ENCODE measurements around the gene RRAS.

Gene RRAS

DNA sequence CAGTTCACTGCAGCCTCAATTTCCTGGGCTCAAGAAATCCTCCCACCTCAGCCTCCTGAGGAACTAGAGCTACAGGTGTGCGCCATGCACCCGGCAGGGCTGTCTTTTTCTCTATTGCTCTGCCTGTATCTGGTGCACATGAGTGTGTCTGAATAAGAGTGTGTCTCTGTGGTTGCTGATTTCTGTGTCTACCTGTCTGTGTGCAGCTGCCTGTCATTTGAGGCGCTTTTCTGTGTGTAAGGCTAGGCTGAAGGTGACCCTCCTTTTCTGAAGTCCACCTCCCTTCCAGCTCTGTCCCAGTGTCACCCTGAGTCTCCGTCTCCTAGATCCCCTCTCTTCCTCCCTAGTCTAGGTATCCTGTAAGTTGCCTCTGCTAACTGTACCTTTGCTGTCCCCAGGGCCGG lies 50.4 kb downstream of the RRAS start:
- DNase-seq: no peak
- Histone ChIP-seq H3K4me3 (ENCODE audit: low read depth, low read length) (no peak overlapping the region), H3K4me1 (peaks cover 5% of the 10 kb centered on the region; the same call in 1 of the 2 replicates), H3K27me3 (no peaks in the 10 kb centered on the region), H3K9me3 (no peaks in the 10 kb centered on the region), H3K36me3 (peaks cover 10% of the 10 kb centered on the region)
- TF ChIP-seq CTCF (IDR thresholded peaks at IDR 0.05; ENCODE audit: low read depth, low read length): no peak

- no peak for DNase-seq
- no peaks in the 10 kb centered on the region for H3K27me3 ChIP-seq
- H3K4me3 ChIP-seq (ENCODE audit: low read depth, low read length): no peak overlapping the region
- no peaks in the 10 kb centered on the region for H3K9me3 ChIP-seq
- H3K36me3 ChIP-seq: peaks cover under 1% of the 10 kb centered on the region; the same call in 1 of the 2 replicates
- H3K4me1 ChIP-seq: peaks cover 5% of the 10 kb centered on the region; the same call in 1 of the 2 replicates
- no peak for TF ChIP-seq CTCF (IDR thresholded peaks at IDR 0.05; ENCODE audit: low read depth, low read length)
Measured at GRCh38 chr19:49588365-49589122, 51.4 kb downstream of the RRAS start.

DNA sequence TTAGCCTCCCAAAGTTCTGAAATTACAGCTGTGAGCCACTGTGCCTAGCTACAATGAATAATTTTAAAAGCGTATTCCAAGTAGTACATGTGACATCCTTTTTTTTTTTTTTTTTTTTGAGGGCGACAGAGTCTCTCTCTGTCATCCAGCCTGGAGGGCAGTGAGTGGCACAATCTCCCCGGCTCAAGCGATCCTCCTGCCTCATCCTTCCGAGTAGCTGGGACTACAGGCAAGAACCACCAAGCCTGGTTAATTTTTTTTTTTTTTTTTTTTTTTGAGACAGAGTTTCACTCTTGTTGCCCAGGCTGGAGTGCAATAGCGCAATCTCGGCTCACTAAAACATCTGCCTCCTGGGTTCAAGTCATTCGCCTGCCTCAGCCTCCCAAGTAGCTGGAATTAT lies 52.7 kb downstream of the RRAS start:
- H3K36me3 ChIP-seq: no peaks in the 10 kb centered on the region
- peaks cover 5% of the 10 kb centered on the region; the same call in 1 of the 2 replicates for H3K4me1 ChIP-seq
- no peaks in the 10 kb centered on the region for H3K9me3 ChIP-seq
- no peak overlapping the region for H3K4me3 ChIP-seq (ENCODE audit: low read depth, low read length)
- no peaks in the 10 kb centered on the region for H3K27me3 ChIP-seq
- no peak for DNase-seq
- TF ChIP-seq CTCF (IDR thresholded peaks at IDR 0.05; ENCODE audit: low read depth, low read length): no peak
